ENCODE data around the gene CAB39.
A peak's percentile ranks its signal among the peaks of the same experiment; 100 is the strongest.

The CAB39 gene

GRCh38 chr2:230678018-230678417, 34.6 kb upstream of the CAB39 start:
- H3K4me3 ChIP-seq, result no peak overlapping the region
- no peaks in the 10 kb centered on the region for H3K9me3 ChIP-seq (ENCODE audit: low read depth, low read length)
- H3K36me3 ChIP-seq (ENCODE audit: insufficient read depth, low read length), result no peaks in the 10 kb centered on the region
- TF ChIP-seq FOXP2 (optimal IDR thresholded peaks at IDR 0.05; ENCODE audit: control extremely low read depth, extremely low read length, insufficient read depth) (no peak), EZH2 (IDR thresholded peaks at IDR 0.05) (no peak), POLR2AphosphoS5 (IDR thresholded peaks at IDR 0.05; ENCODE audit: borderline replicate concordance, low read depth, low read length) (no peak)
- no peak overlapping the region for H3K9ac ChIP-seq (ENCODE audit: insufficient read length)
- no peak for DNase-seq (ENCODE audit: low read depth, low spot score)
- H3K27ac ChIP-seq, result no peak overlapping the region

GRCh38 chr2:230678451-230678850, 34.2 kb upstream of the CAB39 start:
- no peak for TF ChIP-seq EZH2 (IDR thresholded peaks at IDR 0.05)
- no peak for TF ChIP-seq FOXP2 (optimal IDR thresholded peaks at IDR 0.05; ENCODE audit: control extremely low read depth, extremely low read length, insufficient read depth)
- TF ChIP-seq POLR2AphosphoS5 (IDR thresholded peaks at IDR 0.05; ENCODE audit: borderline replicate concordance, low read depth, low read length), result no peak
- no peak overlapping the region for H3K27ac ChIP-seq
- DNase-seq (ENCODE audit: low read depth, low spot score), result no peak
- H3K4me3 ChIP-seq, result no peak overlapping the region
- no peaks in the 10 kb centered on the region for H3K9me3 ChIP-seq (ENCODE audit: low read depth, low read length)
- no peaks in the 10 kb centered on the region for H3K36me3 ChIP-seq (ENCODE audit: insufficient read depth, low read length)
- no peak overlapping the region for H3K9ac ChIP-seq (ENCODE audit: insufficient read length)

- H3K27ac ChIP-seq, result no peak overlapping the region
- no peak for TF ChIP-seq EZH2 (IDR thresholded peaks at IDR 0.05)
- H3K9me3 ChIP-seq (ENCODE audit: low read depth, low read length), result no peaks in the 10 kb centered on the region
- H3K9ac ChIP-seq (ENCODE audit: insufficient read length), result no peak overlapping the region
- H3K4me3 ChIP-seq, result no peak overlapping the region
- H3K36me3 ChIP-seq (ENCODE audit: insufficient read depth, low read length), result no peaks in the 10 kb centered on the region
- DNase-seq (ENCODE audit: low read depth, low spot score), result no peak
Observed at GRCh38 chr2:230680463-230681170, 32.0 kb upstream of the CAB39 start.

GRCh38 chr2:230681171-230681545, 31.5 kb upstream of the CAB39 start:
- no peak for DNase-seq (ENCODE audit: low read depth, low spot score)
- H3K4me3 ChIP-seq, result no peak overlapping the region
- H3K9ac ChIP-seq (ENCODE audit: insufficient read length), result no peak overlapping the region
- no peaks in the 10 kb centered on the region for H3K36me3 ChIP-seq (ENCODE audit: insufficient read depth, low read length)
- H3K9me3 ChIP-seq (ENCODE audit: low read depth, low read length), result no peaks in the 10 kb centered on the region
- TF ChIP-seq POLR2AphosphoS5 (IDR thresholded peaks at IDR 0.05; ENCODE audit: borderline replicate concordance, low read depth, low read length) (no peak), FOXP2 (optimal IDR thresholded peaks at IDR 0.05; ENCODE audit: control extremely low read depth, extremely low read length, insufficient read depth) (no peak), EZH2 (IDR thresholded peaks at IDR 0.05) (no peak)
- no peak overlapping the region for H3K27ac ChIP-seq

DNA sequence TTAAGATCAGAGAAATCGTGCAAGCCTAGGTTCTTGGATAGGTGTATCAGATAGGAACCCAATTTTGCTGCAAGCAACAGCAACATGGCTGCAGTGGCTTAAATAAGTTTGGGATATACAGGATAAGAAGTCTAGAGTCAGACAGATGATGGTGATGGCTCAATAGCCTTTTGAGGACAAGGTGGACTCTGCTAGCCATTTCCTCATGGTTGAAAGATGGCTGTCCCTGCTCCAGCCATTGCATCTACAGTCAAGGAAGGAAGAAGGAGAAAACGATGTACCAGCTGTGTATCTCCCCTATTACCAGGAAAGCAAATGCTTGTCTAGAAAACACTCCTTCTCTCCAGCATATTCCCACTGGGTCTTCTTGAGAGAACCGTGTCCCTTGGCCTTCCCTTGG, 30.1 kb upstream of the CAB39 start:
- DNase-seq (ENCODE audit: low read depth, low spot score), result no peak
- Histone ChIP-seq H3K36me3 (ENCODE audit: insufficient read depth, low read length) (no peaks in the 10 kb centered on the region), H3K9ac (ENCODE audit: insufficient read length) (no peak overlapping the region), H3K27ac (no peak overlapping the region), H3K9me3 (ENCODE audit: low read depth, low read length) (no peaks in the 10 kb centered on the region), H3K4me3 (no peak overlapping the region)
- TF ChIP-seq POLR2AphosphoS5 (IDR thresholded peaks at IDR 0.05; ENCODE audit: borderline replicate concordance, low read depth, low read length), result no peak

GRCh38 chr2:230684270-230685168, 28.1 kb upstream of the CAB39 start:
- TF ChIP-seq POLR2AphosphoS5 (IDR thresholded peaks at IDR 0.05; ENCODE audit: borderline replicate concordance, low read depth, low read length) (no peak), FOXP2 (optimal IDR thresholded peaks at IDR 0.05; ENCODE audit: control extremely low read depth, extremely low read length, insufficient read depth) (no peak), EZH2 (IDR thresholded peaks at IDR 0.05) (no peak)
- Histone ChIP-seq H3K9ac (ENCODE audit: insufficient read length) (peak overlapping the region; percentile 58), H3K27ac (peak overlapping the region; percentile 53), H3K4me3 (peak overlapping the region; percentile 46; the same call in 1 of the 2 replicates), H3K36me3 (ENCODE audit: insufficient read depth, low read length) (no peaks in the 10 kb centered on the region), H3K9me3 (ENCODE audit: low read depth, low read length) (no peaks in the 10 kb centered on the region)
- no peak for DNase-seq (ENCODE audit: low read depth, low spot score)

GRCh38 chr2:230685178-230685577, 27.5 kb upstream of the CAB39 start:
- TF ChIP-seq EZH2 (IDR thresholded peaks at IDR 0.05), result no peak
- no peak for TF ChIP-seq FOXP2 (optimal IDR thresholded peaks at IDR 0.05; ENCODE audit: control extremely low read depth, extremely low read length, insufficient read depth)
- no peak for TF ChIP-seq POLR2AphosphoS5 (IDR thresholded peaks at IDR 0.05; ENCODE audit: borderline replicate concordance, low read depth, low read length)
- peak; percentile 30 for DNase-seq (ENCODE audit: low read depth, low spot score)
- H3K4me3 ChIP-seq, result peak overlapping the region; percentile 46

GRCh38 chr2:230687498-230687897, 25.1 kb upstream of the CAB39 start:
- H3K4me3 ChIP-seq, result no peak overlapping the region
- TF ChIP-seq EZH2 (IDR thresholded peaks at IDR 0.05) (no peak), POLR2AphosphoS5 (IDR thresholded peaks at IDR 0.05; ENCODE audit: borderline replicate concordance, low read depth, low read length) (no peak)
- no peaks in the 10 kb centered on the region for H3K9me3 ChIP-seq (ENCODE audit: low read depth, low read length)
- H3K9ac ChIP-seq (ENCODE audit: insufficient read length), result no peak overlapping the region
- H3K36me3 ChIP-seq (ENCODE audit: insufficient read depth, low read length), result no peaks in the 10 kb centered on the region
- H3K27ac ChIP-seq, result peak overlapping the region; percentile 53; the same call in 1 of the 2 replicates
- DNase-seq (ENCODE audit: low read depth, low spot score), result no peak

More at GRCh38 chr2:230685178-230685577, 27.5 kb upstream of the CAB39 start:
- Histone ChIP-seq H3K9me3 (ENCODE audit: low read depth, low read length) (no peaks in the 10 kb centered on the region), H3K36me3 (ENCODE audit: insufficient read depth, low read length) (no peaks in the 10 kb centered on the region), H3K9ac (ENCODE audit: insufficient read length) (peak overlapping the region; percentile 58), H3K27ac (peak overlapping the region; percentile 53)
